Right atrium auricular region (tissue), 2 donors: ENCODE data around the gene NUDT8. TPM values are rescaled to one million over a fixed set of nuclear protein-coding genes. Genes with fewer than 3 reads are reported as not detected.
A peak's percentile ranks its signal among the peaks of the same experiment; 100 is the strongest.

Experiments
- DNase-seq: peaks from one replicate; pipeline ENCODE4 v3.0.0-alpha.2; 2019; ENCODE audit warnings: low spot score
- H3K27ac ChIP-seq, 2 donors: fragments of 200-600 bp; sonication (generic); 1 replicate in 1 of 2; 2 replicates in 1 of 2; pipeline ENCODE4 v1.5.1; 2016 to 2019
- H3K27me3 ChIP-seq, 2 donors: fragments of 200-600 bp; sonication (generic); one replicate each; pipeline versions ENCODE4 v1.5.1 to v1.6.0; 2017 to 2019
- H3K36me3 ChIP-seq: fragments of 200-600 bp; sonication (generic); one replicate; pipeline ENCODE4 v1.5.1; 2016
- H3K4me1 ChIP-seq, 2 donors: fragments of 200-600 bp; sonication (generic); one replicate each; pipeline versions ENCODE4 v1.5.1 to v1.6.0; 2017 to 2019
- H3K4me3 ChIP-seq, 2 donors: fragments of 200-600 bp; sonication (generic); 1 replicate in 1 of 2; 2 replicates in 1 of 2; pipeline ENCODE4 v1.5.1; 2017 to 2019; ENCODE audit warnings: mild to moderate bottlenecking in 1 of 2, moderate library complexity in 1 of 2
- H3K9me3 ChIP-seq, 2 donors: fragments of 200-600 bp; sonication (generic); one replicate each; pipeline ENCODE4 v1.5.1; 2019
- total RNA-seq, 2 donors: library from RNA; depleted of rRNA; stranded (reverse); fragments of >200 nt; gene quantifications; one replicate each; pipeline ENCODE4 v1.1.0, GENCODE V29; 2016
- TF ChIP-seq, protein P1 (sequence below), 2 donors: fragments of 200-600 bp; sonication (generic); IDR thresholded peaks; one replicate each; pipeline ENCODE4 v1.5.1; 2019; ENCODE audit warnings: antibody characterized with exemption in 2 of 2

The NUDT8 gene
- total RNA-seq, 2 donors from 2014 or later = 29.8 to 78.6 TPM

DNA sequence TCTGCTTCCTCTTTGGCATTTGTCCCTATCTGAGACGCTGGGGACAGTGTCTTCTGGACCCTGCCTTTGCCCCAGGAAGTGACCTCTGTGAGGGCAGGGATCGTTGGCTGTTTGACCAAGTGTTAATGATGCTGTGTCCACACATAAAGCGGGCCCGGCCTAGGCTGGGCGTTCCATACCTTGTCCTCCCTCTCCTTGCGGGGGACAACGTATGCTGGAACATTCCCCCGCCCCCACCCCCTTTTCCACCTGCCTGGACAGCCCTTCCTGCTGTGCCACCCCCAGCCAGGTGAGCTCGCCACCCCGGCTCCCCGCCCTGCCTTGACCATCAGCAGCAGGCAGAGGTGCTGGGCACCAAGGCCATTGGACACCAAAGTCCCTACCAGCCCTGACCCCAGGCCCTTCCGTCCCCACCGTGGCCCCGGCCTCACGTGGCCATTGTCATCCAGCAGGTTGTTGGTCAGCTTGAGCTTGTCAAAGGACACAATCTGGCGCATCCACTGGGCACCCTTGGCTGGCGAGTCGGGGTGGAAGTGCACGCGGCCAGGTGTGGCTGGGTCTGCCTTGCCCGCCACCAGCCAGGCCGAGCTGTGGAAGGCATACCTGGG is 4.1 kb upstream of the NUDT8 start:
- DNase-seq = no peak
- Histone ChIP-seq H3K4me3 (no peak overlapping the region), H3K27me3 (no peaks in the 10 kb centered on the region), H3K4me1 (peaks cover 0 to 17% of the 10 kb centered on the region in 2 donors), H3K36me3 (no peaks in the 10 kb centered on the region), H3K27ac (no peak overlapping the region), H3K9me3 (no peaks in the 10 kb centered on the region)
- TF ChIP-seq, protein P1, sequence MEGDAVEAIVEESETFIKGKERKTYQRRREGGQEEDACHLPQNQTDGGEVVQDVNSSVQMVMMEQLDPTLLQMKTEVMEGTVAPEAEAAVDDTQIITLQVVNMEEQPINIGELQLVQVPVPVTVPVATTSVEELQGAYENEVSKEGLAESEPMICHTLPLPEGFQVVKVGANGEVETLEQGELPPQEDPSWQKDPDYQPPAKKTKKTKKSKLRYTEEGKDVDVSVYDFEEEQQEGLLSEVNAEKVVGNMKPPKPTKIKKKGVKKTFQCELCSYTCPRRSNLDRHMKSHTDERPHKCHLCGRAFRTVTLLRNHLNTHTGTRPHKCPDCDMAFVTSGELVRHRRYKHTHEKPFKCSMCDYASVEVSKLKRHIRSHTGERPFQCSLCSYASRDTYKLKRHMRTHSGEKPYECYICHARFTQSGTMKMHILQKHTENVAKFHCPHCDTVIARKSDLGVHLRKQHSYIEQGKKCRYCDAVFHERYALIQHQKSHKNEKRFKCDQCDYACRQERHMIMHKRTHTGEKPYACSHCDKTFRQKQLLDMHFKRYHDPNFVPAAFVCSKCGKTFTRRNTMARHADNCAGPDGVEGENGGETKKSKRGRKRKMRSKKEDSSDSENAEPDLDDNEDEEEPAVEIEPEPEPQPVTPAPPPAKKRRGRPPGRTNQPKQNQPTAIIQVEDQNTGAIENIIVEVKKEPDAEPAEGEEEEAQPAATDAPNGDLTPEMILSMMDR (IDR thresholded peaks at IDR 0.05) = no peak

DNA sequence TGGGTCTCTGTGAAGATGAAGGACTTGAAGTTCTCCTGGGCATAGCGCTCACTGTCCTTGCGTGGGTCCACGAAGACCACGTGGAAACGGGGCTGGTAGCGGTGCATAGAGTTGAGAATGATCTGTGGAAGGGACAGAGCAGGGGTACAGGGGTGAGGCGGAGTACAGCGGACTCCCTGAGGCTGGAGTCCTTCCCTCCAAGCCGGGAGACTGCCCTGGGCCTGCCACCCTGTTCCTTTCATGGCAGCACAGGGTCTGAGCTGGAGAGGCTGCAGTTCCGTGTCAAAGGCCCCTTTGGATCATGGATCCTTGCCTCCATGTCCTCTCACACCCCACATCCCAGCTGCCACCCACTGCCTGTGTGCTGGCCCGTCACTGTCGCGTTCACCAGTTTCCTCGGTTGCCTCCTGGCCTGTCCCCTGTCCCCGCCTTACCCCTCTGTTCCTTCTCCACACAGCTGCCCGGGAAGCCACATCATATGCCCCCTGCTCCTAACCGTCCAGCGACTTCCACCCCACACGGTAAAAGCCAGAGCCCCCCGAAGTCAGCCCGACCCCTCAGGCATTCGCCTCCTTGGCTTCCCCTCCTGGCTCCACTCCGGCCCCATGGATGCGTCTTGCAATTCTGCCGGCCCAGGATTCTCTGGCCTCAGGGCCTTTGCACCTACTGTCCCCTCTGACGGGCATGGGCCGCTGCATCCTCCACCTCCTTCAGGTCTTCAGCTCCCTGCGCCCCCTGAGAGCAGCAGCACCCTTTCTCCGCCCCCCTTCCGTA is 3.4 kb upstream of the NUDT8 start:
- DNase-seq = no peak
- H3K27ac ChIP-seq = no peak overlapping the region
- TF ChIP-seq, protein P1 (IDR thresholded peaks at IDR 0.05) = no peak

GRCh38 chr11:67632175-67632981 is 2.6 kb upstream of the NUDT8 start:
- no peaks in the 10 kb centered on the region for H3K27me3 ChIP-seq
- no peak overlapping the region for H3K27ac ChIP-seq
- TF ChIP-seq, protein P1 (IDR thresholded peaks at IDR 0.05) = no peak
- no peaks in the 10 kb centered on the region for H3K9me3 ChIP-seq
- no peaks in the 10 kb centered on the region for H3K36me3 ChIP-seq
- peaks cover 0 to 31% of the 10 kb centered on the region in 2 donors for H3K4me1 ChIP-seq
- no peak overlapping the region for H3K4me3 ChIP-seq
- no peak for DNase-seq

More for the DNA sequence above, 3.4 kb upstream of the NUDT8 start:
- no peaks in the 10 kb centered on the region for H3K9me3 ChIP-seq
- H3K4me3 ChIP-seq = no peak overlapping the region
- H3K27me3 ChIP-seq = no peaks in the 10 kb centered on the region
- no peaks in the 10 kb centered on the region for H3K36me3 ChIP-seq
- H3K4me1 ChIP-seq = peaks cover 0 to 24% of the 10 kb centered on the region in 2 donors

- no peak overlapping the region for H3K4me3 ChIP-seq
- TF ChIP-seq, protein P1 (IDR thresholded peaks at IDR 0.05) = no peak
- no peak for DNase-seq
Measured at GRCh38 chr11:67631853-67632174, 2.1 kb upstream of the NUDT8 start.

DNA sequence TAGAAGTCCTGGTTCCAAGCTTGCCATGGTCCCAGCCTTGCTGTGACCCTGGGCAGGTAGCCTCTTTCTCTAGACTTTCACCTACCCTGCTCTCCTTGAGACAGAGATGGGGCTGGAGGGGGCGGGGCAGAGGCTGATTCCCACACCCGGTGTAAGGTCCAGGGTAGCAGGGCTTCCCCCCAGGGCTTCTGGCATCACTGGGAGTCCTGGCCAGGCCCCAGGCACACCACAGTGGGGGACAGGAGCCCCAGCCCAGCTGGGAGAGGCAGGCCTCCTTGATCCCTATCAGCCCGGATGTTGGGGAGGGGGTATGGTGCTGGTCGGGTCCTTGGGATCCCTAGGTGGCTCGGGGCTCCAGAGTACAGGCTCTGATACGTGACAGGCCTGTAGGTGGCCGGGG is 1.7 kb upstream of the NUDT8 start:
- peak overlapping the region; percentile 93 to 95 for H3K27ac ChIP-seq

More at GRCh38 chr11:67631853-67632174, 2.1 kb upstream of the NUDT8 start:
- H3K4me1 ChIP-seq = peaks cover 0 to 31% of the 10 kb centered on the region in 2 donors
- no peaks in the 10 kb centered on the region for H3K9me3 ChIP-seq
- no peak overlapping the region for H3K27ac ChIP-seq
- no peaks in the 10 kb centered on the region for H3K36me3 ChIP-seq
- H3K27me3 ChIP-seq = no peaks in the 10 kb centered on the region

More for the DNA sequence above, 1.7 kb upstream of the NUDT8 start:
- no peaks in the 10 kb centered on the region for H3K36me3 ChIP-seq
- H3K9me3 ChIP-seq = no peaks in the 10 kb centered on the region
- DNase-seq = no peak
- H3K4me1 ChIP-seq = peaks cover 0 to 31% of the 10 kb centered on the region in 2 donors
- TF ChIP-seq, protein P1 (IDR thresholded peaks at IDR 0.05) = no peak
- no peak overlapping the region for H3K4me3 ChIP-seq
- no peaks in the 10 kb centered on the region for H3K27me3 ChIP-seq
